A673 (cell line): ENCODE data around the gene MYH10. TPM values are rescaled to one million over a fixed set of nuclear protein-coding genes. Genes with fewer than 3 reads are reported as not detected.

Experiments used
- BruUV-seq: library from RNA; stranded (reverse); fragments of 400-500 nt; replicated peaks from 2 replicates; lab custom pipeline; 2021; lab: Mats Ljungman, UMichigan
- CTCF ChIA-PET: fragments of 300-600 bp; sonication (Branson Sonifier 250); formaldehyde crosslinking; loops from one replicate; lab custom pipeline; 2022; ENCODE audit warnings: antibody characterized with exemption; lab: Charles Lee
- POLR2A ChIA-PET: fragments of 300-600 bp; sonication (Branson Sonifier 250); formaldehyde crosslinking; loops from one replicate; lab custom pipeline; 2022; ENCODE audit warnings: antibody characterized with exemption; ENCODE audit not compliant: low non-redundant PET; lab: Charles Lee
- DNase-seq: peaks from one replicate; pipeline ENCODE4 v3.0.0-alpha.2; 2015; ENCODE audit warnings: low spot score
- H3K27ac ChIP-seq: fragments of 200-600 bp; sonication (generic); 2 replicates; pipeline ENCODE4 v1.5.1; 2016; ENCODE audit warnings: mixed run types, low read depth, mild to moderate bottlenecking, mixed read lengths, antibody characterized with exemption, low read length; ENCODE audit not compliant: poor library complexity, severe bottlenecking
- H3K27me3 ChIP-seq: fragments of 200-600 bp; sonication (generic); replicated peaks from 2 replicates; pipeline ENCODE4 v1.6.1; 2017; ENCODE audit warnings: mixed run types, low read depth, mild to moderate bottlenecking, mixed read lengths, antibody characterized with exemption, low read length; ENCODE audit not compliant: insufficient read depth, poor library complexity
- H3K36me3 ChIP-seq: fragments of 200-600 bp; sonication (generic); 2 replicates; pipeline ENCODE4 v1.6.1; 2016; ENCODE audit warnings: mixed run types, mild to moderate bottlenecking, mixed read lengths, antibody characterized with exemption, low read length; ENCODE audit not compliant: insufficient read depth, poor library complexity, severe bottlenecking
- H3K4me1 ChIP-seq: fragments of 200-600 bp; sonication (generic); 2 replicates; pipeline ENCODE4 v1.6.1; 2017; ENCODE audit warnings: mixed run types, mild to moderate bottlenecking, mixed read lengths, antibody characterized with exemption, low read length; ENCODE audit not compliant: insufficient read depth, poor library complexity, severe bottlenecking
- H3K4me3 ChIP-seq: fragments of 200-600 bp; sonication (generic); 2 replicates; pipeline ENCODE4 v1.5.1; 2016; ENCODE audit warnings: low read depth, mixed run types, mild to moderate bottlenecking, mixed read lengths, low read length; ENCODE audit not compliant: poor library complexity, severe bottlenecking
- H3K9me3 ChIP-seq: fragments of 200-600 bp; sonication (generic); 2 replicates; pipeline ENCODE4 v1.6.1; 2016; ENCODE audit warnings: mixed run types, low read depth, mild to moderate bottlenecking, mixed read lengths, antibody characterized with exemption, low read length; ENCODE audit not compliant: poor library complexity, severe bottlenecking
- EZH2 ChIP-seq: fragments of 200-600 bp; sonication (generic); IDR thresholded peaks from 2 replicates; pipeline ENCODE4 v1.6.1; 2017; ENCODE audit warnings: borderline replicate concordance, low read depth, mild to moderate bottlenecking, mixed read lengths, antibody characterized with exemption, low read length; ENCODE audit not compliant: poor library complexity, severe bottlenecking
- intact Hi-C: fragments of 100-400 bp; cut with micrococcal nuclease; formaldehyde crosslinking; loops from one replicate; pipeline ENCODE4 v1.10.0; 2022; ENCODE audit not compliant: unreplicated experiment
- total RNA-seq: library from RNA; stranded (reverse); gene quantifications from 2 replicates; pipeline ENCODE4 v1.2.3, GENCODE V29; 2021
- TF ChIP-seq, protein P1 (sequence below): fragments of 300-800, 200-600 bp; sonication (generic); conservative IDR thresholded peaks from 2 replicates; pipeline ENCODE4 v1.5.1; 2017; ENCODE audit warnings: low read depth, mild to moderate bottlenecking, antibody characterized with exemption, low read length, moderate library complexity, mixed read lengths

Gene MYH10
- total RNA-seq, 1 experiment from 2014 or later = 129 TPM

DNA sequence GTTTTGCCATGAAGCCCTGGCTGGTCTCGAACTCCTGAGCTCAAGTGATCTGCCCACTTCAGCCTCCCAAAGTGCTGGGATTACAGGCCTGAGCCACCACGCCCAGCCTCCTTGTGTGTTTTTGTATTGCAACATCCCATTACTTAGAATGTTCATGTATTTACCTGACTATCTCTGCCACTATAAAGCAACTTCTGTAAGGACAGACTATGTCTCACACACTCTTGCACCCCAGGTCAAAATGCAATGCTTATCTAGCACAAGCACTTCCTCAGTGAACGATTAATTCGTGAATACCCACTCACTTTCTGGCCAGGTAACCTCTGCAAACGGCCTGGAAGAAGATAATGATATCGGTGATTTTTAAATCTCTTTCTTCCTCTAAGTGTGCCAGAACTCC lies 112.2 kb downstream of the MYH10 start:
- ChIA-PET POLR2A (no interaction called here), CTCF (no interaction called here)
- H3K36me3 ChIP-seq = peaks cover 46% of the 10 kb centered on the region
- no peaks in the 10 kb centered on the region for H3K4me1 ChIP-seq
- BruUV-seq = no TSS peak
- no peak for DNase-seq
- H3K4me3 ChIP-seq = no peak overlapping the region
- H3K9me3 ChIP-seq = no peaks in the 10 kb centered on the region
- intact Hi-C loops = no loop called here
- no peak for TF ChIP-seq EZH2
- TF ChIP-seq, protein P1, sequence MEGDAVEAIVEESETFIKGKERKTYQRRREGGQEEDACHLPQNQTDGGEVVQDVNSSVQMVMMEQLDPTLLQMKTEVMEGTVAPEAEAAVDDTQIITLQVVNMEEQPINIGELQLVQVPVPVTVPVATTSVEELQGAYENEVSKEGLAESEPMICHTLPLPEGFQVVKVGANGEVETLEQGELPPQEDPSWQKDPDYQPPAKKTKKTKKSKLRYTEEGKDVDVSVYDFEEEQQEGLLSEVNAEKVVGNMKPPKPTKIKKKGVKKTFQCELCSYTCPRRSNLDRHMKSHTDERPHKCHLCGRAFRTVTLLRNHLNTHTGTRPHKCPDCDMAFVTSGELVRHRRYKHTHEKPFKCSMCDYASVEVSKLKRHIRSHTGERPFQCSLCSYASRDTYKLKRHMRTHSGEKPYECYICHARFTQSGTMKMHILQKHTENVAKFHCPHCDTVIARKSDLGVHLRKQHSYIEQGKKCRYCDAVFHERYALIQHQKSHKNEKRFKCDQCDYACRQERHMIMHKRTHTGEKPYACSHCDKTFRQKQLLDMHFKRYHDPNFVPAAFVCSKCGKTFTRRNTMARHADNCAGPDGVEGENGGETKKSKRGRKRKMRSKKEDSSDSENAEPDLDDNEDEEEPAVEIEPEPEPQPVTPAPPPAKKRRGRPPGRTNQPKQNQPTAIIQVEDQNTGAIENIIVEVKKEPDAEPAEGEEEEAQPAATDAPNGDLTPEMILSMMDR = no peak
- no peak overlapping the region for H3K27ac ChIP-seq
- H3K27me3 ChIP-seq = no peaks in the 10 kb centered on the region

DNA sequence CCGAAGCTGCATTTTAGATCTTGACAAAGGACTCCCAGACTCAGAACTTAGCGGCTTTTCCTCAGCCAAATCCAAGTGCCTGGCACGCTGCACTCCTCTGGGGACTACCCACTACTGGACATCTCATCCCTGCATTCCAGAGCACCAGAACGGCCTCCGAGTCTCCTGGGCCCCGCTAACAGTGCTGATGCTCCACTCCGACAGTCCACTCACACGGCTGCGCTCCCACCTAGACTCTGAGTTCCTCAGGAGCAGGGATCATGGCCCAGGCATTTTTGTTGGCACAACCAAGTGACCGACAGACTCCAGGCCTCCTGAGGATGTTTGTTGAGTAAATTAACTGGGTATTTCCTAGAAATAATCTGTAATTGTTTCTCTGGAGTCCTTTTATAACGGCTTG lies 115.7 kb downstream of the MYH10 start:
- ChIA-PET CTCF (interaction anchor here (0.7 kb wide), 1 partner anchor 79 kb away, joined by 3 read pairs; no protein-coding TSS in a partner anchor), POLR2A (no interaction called here)
- peaks cover 54% of the 10 kb centered on the region for H3K36me3 ChIP-seq
- DNase-seq = no peak
- H3K27me3 ChIP-seq = no peaks in the 10 kb centered on the region
- H3K27ac ChIP-seq = no peak overlapping the region
- intact Hi-C loops = no loop called here
- TF ChIP-seq, protein P1 = no peak
- TF ChIP-seq EZH2 = no peak
- no peaks in the 10 kb centered on the region for H3K4me1 ChIP-seq
- H3K4me3 ChIP-seq = no peak overlapping the region
- no peaks in the 10 kb centered on the region for H3K9me3 ChIP-seq
- BruUV-seq = no TSS peak

DNA sequence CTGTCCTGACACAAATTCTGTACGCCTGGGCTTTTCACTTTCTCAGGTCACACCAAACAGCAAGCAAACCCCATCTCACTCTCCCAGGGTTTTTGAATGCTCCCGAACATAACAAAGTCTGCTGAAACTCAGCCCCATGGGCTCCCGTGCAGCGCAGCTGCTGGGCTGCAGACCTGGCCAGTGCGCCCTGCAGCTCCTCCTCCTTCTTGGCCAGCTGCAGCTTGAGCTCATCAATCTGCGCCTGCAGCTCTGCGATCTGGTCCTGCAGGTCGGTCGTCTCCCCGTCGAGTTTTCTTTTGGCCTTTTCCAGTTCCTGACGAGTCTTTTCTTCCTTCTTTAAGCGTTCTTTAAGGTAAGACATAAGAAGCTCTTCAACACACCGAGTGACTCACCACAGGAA lies 124.4 kb downstream of the MYH10 start:
- Histone ChIP-seq H3K4me3 (no peak overlapping the region), H3K4me1 (no peaks in the 10 kb centered on the region), H3K27ac (no peak overlapping the region), H3K27me3 (no peaks in the 10 kb centered on the region), H3K9me3 (no peaks in the 10 kb centered on the region), H3K36me3 (peaks cover 60% of the 10 kb centered on the region)
- CTCF ChIA-PET = no interaction called here
- intact Hi-C loops = no loop called here
- no peak for DNase-seq
- TF ChIP-seq EZH2 = no peak
- no TSS peak for BruUV-seq
- POLR2A ChIA-PET = no interaction called here
